HepG2 (cell line): Measurements from ENCODE around the gene MAN2C1.

ENCODE experiments used
- AKAP8 ChIP-seq: sonication (generic); formaldehyde crosslinking; IDR thresholded peaks from 2 replicates; pipeline ENCODE4 v1.5.1; 2020; ENCODE audit warnings: mild to moderate bottlenecking, missing genetic modification reagents
- FIP1L1 ChIP-seq: fragments of 200-400 bp; formaldehyde crosslinking; IDR thresholded peaks from 2 replicates; pipeline ENCODE4 v1.6.1; 2018; ENCODE audit warnings: low read depth, mild to moderate bottlenecking, low read length, moderate library complexity, borderline replicate concordance; ENCODE audit not compliant: insufficient read depth
- JUN ChIP-seq: sonication (generic); formaldehyde crosslinking; IDR thresholded peaks from 2 replicates; pipeline ENCODE4 v1.4.0; 2020; ENCODE audit warnings: mild to moderate bottlenecking, missing genetic modification reagents
- NFYB ChIP-seq: sonication (generic); formaldehyde crosslinking; IDR thresholded peaks from 2 replicates; pipeline ENCODE4 v1.4.0; 2020; ENCODE audit warnings: missing genetic modification reagents
- REL ChIP-seq: sonication (generic); formaldehyde crosslinking; conservative IDR thresholded peaks from 2 replicates; pipeline ENCODE4 v1.8.0; 2022; ENCODE audit warnings: mild to moderate bottlenecking, missing genetic modification reagents, moderate library complexity
- ZNF407 ChIP-seq: sonication (generic); formaldehyde crosslinking; IDR thresholded peaks from one replicate; pipeline ENCODE4 v1.5.1; 2020; ENCODE audit warnings: mild to moderate bottlenecking, missing genetic modification reagents; ENCODE audit errors: not compliant biosample characterization
- ZNF75D ChIP-seq: sonication (generic); formaldehyde crosslinking; IDR thresholded peaks from 2 replicates; pipeline ENCODE4 v1.8.1; 2023; ENCODE audit warnings: missing genetic modification reagents, mild to moderate bottlenecking, borderline replicate concordance
- ZNF776 ChIP-seq: sonication (generic); formaldehyde crosslinking; IDR thresholded peaks from 2 replicates; pipeline ENCODE4 v1.4.0; 2020; ENCODE audit warnings: mild to moderate bottlenecking, missing genetic modification reagents

- TF ChIP-seq NFYB (CRISPR knock-in tag) (no peak), FIP1L1 (no peak), AKAP8 (no peak), ZNF407 (CRISPR knock-in tag) (no peak), ZNF776 (no peak), JUN (CRISPR knock-in tag) (no peak), ZNF75D (no peak), REL (no peak)
Observed at GRCh38 chr15:75356517-75356916, 11.9 kb downstream of the MAN2C1 start.
